ENCODE measurements around the gene CAMK2B.

DNA sequence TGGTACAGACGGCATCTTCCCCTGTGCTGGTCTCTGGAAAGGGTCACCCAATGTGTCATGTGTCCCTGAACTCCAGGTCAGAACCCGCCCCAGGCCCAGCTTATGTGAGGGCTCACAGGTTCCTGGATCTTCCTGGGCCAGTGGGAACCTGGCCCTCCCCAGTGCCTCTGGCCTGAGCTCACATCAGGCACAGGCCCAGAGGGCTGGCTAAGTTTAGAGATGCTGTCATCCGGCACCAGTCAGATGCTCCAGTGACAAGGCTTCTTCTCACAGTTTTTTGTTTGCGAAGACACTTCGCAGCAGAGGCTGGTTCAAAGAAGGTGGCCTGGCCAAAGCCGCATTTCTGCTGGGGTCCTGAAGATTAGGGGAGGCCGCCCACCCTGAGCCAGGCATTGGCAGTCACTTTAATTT lies 11.8 kb downstream of the CAMK2B start:
- TF ChIP-seq CENPX (CRISPR knock-in tag; IDR thresholded peaks at IDR 0.05): no peak
- TF ChIP-seq, protein P1, sequence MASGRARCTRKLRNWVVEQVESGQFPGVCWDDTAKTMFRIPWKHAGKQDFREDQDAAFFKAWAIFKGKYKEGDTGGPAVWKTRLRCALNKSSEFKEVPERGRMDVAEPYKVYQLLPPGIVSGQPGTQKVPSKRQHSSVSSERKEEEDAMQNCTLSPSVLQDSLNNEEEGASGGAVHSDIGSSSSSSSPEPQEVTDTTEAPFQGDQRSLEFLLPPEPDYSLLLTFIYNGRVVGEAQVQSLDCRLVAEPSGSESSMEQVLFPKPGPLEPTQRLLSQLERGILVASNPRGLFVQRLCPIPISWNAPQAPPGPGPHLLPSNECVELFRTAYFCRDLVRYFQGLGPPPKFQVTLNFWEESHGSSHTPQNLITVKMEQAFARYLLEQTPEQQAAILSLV (CRISPR knock-in tag; IDR thresholded peaks at IDR 0.05; ENCODE audit: borderline replicate concordance): no peak
- no peak for TF ChIP-seq ZNF598 (CRISPR knock-in tag; IDR thresholded peaks at IDR 0.05; ENCODE audit: borderline replicate concordance)
